ENCODE measurements around the gene CCDC97.

CCDC97 gene

DNA sequence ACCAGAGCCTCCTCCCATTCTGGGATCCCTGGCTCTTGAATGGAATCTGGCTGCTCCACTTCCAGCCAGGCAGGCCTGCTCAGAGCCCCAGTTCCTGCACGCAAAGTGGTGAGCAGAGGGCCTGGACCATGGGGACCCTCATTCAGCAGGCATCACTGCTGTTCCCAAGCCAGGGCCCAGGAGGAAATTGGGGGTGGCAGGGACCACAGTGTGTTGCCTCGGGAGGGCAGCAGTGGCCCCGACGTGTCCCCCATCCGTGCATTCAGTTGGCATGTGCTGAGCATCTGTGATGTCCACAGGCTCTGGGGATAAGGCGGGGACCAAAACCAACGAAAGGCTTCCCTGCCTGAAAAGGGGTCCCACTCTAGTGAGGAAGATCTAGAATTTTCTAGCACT, 11.2 kb downstream of the CCDC97 start:
- no peaks in the 10 kb centered on the region for H3K9me2 ChIP-seq (replicated peaks; ENCODE audit: insufficient read depth, low read length)
- no peaks in the 10 kb centered on the region for H3K79me2 ChIP-seq (ENCODE audit: insufficient read depth, low read length)
- peaks cover 9% of the 10 kb centered on the region for H3F3A ChIP-seq (ENCODE audit: insufficient read depth)
- no peak overlapping the region for H3K4me2 ChIP-seq (ENCODE audit: low read depth, low read length, poor library complexity, severe bottlenecking)
- TF ChIP-seq, protein P1, sequence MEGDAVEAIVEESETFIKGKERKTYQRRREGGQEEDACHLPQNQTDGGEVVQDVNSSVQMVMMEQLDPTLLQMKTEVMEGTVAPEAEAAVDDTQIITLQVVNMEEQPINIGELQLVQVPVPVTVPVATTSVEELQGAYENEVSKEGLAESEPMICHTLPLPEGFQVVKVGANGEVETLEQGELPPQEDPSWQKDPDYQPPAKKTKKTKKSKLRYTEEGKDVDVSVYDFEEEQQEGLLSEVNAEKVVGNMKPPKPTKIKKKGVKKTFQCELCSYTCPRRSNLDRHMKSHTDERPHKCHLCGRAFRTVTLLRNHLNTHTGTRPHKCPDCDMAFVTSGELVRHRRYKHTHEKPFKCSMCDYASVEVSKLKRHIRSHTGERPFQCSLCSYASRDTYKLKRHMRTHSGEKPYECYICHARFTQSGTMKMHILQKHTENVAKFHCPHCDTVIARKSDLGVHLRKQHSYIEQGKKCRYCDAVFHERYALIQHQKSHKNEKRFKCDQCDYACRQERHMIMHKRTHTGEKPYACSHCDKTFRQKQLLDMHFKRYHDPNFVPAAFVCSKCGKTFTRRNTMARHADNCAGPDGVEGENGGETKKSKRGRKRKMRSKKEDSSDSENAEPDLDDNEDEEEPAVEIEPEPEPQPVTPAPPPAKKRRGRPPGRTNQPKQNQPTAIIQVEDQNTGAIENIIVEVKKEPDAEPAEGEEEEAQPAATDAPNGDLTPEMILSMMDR (IDR thresholded peaks at IDR 0.05; ENCODE audit: insufficient read depth, low read length, poor library complexity, severe bottlenecking), result no peak
- no peak for TF ChIP-seq EZH2phosphoT487 (conservative IDR thresholded peaks at IDR 0.05; ENCODE audit: low read length)
- H3K36me3 ChIP-seq (ENCODE audit: low read length), result peaks cover 3% of the 10 kb centered on the region; the same call in 1 of the 2 replicates
- H3K9me3 ChIP-seq (ENCODE audit: insufficient read depth, low read length), result no peaks in the 10 kb centered on the region
- H4K20me1 ChIP-seq (ENCODE audit: low read depth, low read length), result no peaks in the 10 kb centered on the region
- H3K27ac ChIP-seq (ENCODE audit: low read depth, low read length), result no peak overlapping the region
- no peak overlapping the region for H3K9ac ChIP-seq (ENCODE audit: low read length)
- H3K4me3 ChIP-seq (ENCODE audit: insufficient read depth, low read length, poor library complexity, severe bottlenecking), result no peak overlapping the region
- H2AFZ ChIP-seq (ENCODE audit: low read depth, low read length, severe bottlenecking), result no peak overlapping the region
- no peaks in the 10 kb centered on the region for H3K27me3 ChIP-seq (ENCODE audit: low read length)

DNA sequence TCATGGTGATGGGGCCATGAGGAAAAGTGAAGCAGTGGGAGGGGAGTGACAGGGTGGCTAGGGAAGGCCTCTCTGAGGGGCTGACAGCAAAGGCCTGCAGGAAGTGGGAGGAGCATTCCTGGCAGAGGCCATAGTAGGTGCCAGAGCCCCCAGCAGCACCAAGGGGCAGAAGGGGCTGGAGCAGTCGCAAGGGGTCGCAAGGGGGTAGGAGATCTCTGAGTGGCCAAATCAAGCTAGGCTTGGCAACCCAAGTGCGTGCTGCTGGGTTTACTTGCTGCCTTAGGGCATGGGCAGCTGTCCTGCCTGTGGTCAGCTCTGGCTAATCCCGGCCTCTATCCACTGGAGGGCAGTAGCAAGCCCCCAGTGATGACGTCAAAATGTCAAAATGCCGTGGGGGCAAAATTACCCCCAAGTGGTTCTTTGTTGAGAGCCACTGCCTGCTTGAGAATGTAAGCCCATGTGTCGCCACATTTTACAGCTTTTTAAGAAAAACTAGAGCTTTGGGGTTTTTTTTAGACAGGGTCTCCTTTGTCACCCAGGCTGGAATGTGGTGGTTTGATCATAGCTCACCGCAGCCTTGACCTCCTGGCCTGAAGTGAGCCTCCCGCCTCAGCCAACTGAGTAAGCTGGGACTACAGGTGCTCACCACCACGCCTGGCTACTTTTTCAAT, 11.8 kb downstream of the CCDC97 start:
- Histone ChIP-seq H3K27ac (ENCODE audit: low read depth, low read length) (no peak overlapping the region), H3K4me2 (ENCODE audit: low read depth, low read length, poor library complexity, severe bottlenecking) (no peak overlapping the region), H3K36me3 (ENCODE audit: low read length) (peaks cover 3% of the 10 kb centered on the region; the same call in 1 of the 2 replicates), H4K20me1 (ENCODE audit: low read depth, low read length) (no peaks in the 10 kb centered on the region), H3K27me3 (ENCODE audit: low read length) (no peaks in the 10 kb centered on the region), H2AFZ (ENCODE audit: low read depth, low read length, severe bottlenecking) (no peak overlapping the region), H3F3A (ENCODE audit: insufficient read depth) (peaks cover 10% of the 10 kb centered on the region), H3K9ac (ENCODE audit: low read length) (no peak overlapping the region), H3K79me2 (ENCODE audit: insufficient read depth, low read length) (no peaks in the 10 kb centered on the region), H3K9me2 (replicated peaks; ENCODE audit: insufficient read depth, low read length) (no peaks in the 10 kb centered on the region), H3K9me3 (ENCODE audit: insufficient read depth, low read length) (no peaks in the 10 kb centered on the region), H3K4me3 (ENCODE audit: insufficient read depth, low read length, poor library complexity, severe bottlenecking) (no peak overlapping the region)
- TF ChIP-seq EZH2phosphoT487 (conservative IDR thresholded peaks at IDR 0.05; ENCODE audit: low read length), result no peak
- TF ChIP-seq, protein P1 (IDR thresholded peaks at IDR 0.05; ENCODE audit: insufficient read depth, low read length, poor library complexity, severe bottlenecking), result peak; percentile 20

DNA sequence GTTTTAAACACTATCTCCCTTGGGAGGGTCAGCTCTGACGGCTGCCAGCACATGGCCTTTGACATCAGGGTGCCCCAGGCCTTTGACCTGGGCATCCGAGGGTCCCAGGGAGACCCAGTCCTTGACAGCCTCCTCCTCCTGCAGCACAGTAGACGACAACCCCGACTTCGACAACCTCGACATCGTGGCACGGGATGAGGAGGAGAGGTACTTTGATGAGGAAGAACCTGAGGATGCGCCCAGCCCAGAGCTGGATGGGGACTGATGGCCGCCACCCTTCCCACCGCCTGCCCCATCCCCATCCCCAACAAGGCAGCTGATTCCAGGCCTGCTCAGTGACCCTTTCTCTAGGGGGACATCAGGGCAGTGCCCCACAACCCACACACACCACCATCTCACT, 12.5 kb downstream of the CCDC97 start:
- peaks cover 16% of the 10 kb centered on the region for H3F3A ChIP-seq (ENCODE audit: insufficient read depth)
- H3K9me2 ChIP-seq (replicated peaks; ENCODE audit: insufficient read depth, low read length), result no peaks in the 10 kb centered on the region
- H3K4me2 ChIP-seq (ENCODE audit: low read depth, low read length, poor library complexity, severe bottlenecking), result no peak overlapping the region
- H3K27ac ChIP-seq (ENCODE audit: low read depth, low read length), result no peak overlapping the region
- H3K27me3 ChIP-seq (ENCODE audit: low read length), result no peaks in the 10 kb centered on the region
- no peaks in the 10 kb centered on the region for H4K20me1 ChIP-seq (ENCODE audit: low read depth, low read length)
- no peak overlapping the region for H2AFZ ChIP-seq (ENCODE audit: low read depth, low read length, severe bottlenecking)
- no peak overlapping the region for H3K4me3 ChIP-seq (ENCODE audit: insufficient read depth, low read length, poor library complexity, severe bottlenecking)
- H3K9ac ChIP-seq (ENCODE audit: low read length), result no peak overlapping the region
- no peaks in the 10 kb centered on the region for H3K9me3 ChIP-seq (ENCODE audit: insufficient read depth, low read length)
- no peaks in the 10 kb centered on the region for H3K36me3 ChIP-seq (ENCODE audit: low read length)
- no peaks in the 10 kb centered on the region for H3K79me2 ChIP-seq (ENCODE audit: insufficient read depth, low read length)
- TF ChIP-seq, protein P1 (IDR thresholded peaks at IDR 0.05; ENCODE audit: insufficient read depth, low read length, poor library complexity, severe bottlenecking), result no peak
- TF ChIP-seq EZH2phosphoT487 (conservative IDR thresholded peaks at IDR 0.05; ENCODE audit: low read length), result no peak
